GM12878 (cell line): ENCODE data around the gene SMARCA4. TPM values are rescaled to one million over a fixed set of nuclear protein-coding genes. Genes with fewer than 3 reads are reported as not detected.

Experiments
- ATAC-seq: fragments of 200-7000 bp; cut with Tn5 transposase; 3 replicates; pipeline ENCODE4 v1.9.1; 2020; ENCODE audit warnings: mild to moderate bottlenecking, moderate library complexity
- BruUV-seq: library from RNA; stranded (reverse); fragments of 400-500 nt; replicated peaks from 2 replicates; lab custom pipeline; 2021; lab: Mats Ljungman, UMichigan
- CTCF ChIA-PET: fragments of 300-600 bp; sonication (Branson Sonifier 250); formaldehyde crosslinking; extraction: SDS; loops from one replicate; lab custom pipeline; 2021; ENCODE audit warnings: inconsistent platforms; lab: Yijun Ruan, JAX
- POLR2A ChIA-PET: fragments of 350-600 bp; formaldehyde crosslinking; extraction: SDS; loops from one replicate; lab custom pipeline; 2021; ENCODE audit warnings: inconsistent platforms; lab: Charles Lee
- RAD21 ChIA-PET: fragments of 300-600 bp; sonication (Branson Sonifier 250); formaldehyde crosslinking; loops from one replicate; lab custom pipeline; 2023; ENCODE audit warnings: antibody characterized with exemption; ENCODE audit not compliant: unreplicated experiment; lab: Charles Lee
- SMC1A ChIA-PET: fragments of 300-600 bp; sonication (Branson Sonifier 250); formaldehyde crosslinking; loops from one replicate; lab custom pipeline; 2023; ENCODE audit not compliant: unreplicated experiment, uncharacterized antibody; lab: Charles Lee
- DNase-seq: peaks from one replicate; pipeline ENCODE4 v3.0.0-alpha.2; 2011; ENCODE audit warnings: low read depth, low spot score
- FAIRE-seq: peaks from 3 replicates; lab custom pipeline; 2011; peaks lifted over from hg19 to GRCh38; lab: Jason Lieb, UNC
- H2AFZ ChIP-seq: 2 replicates; pipeline ENCODE4 v1.6.0; 2011; ENCODE audit warnings: low read depth, low read length, control low read depth; ENCODE audit not compliant: control insufficient read depth
- H3K27ac ChIP-seq: 2 replicates; pipeline ENCODE4 v1.5.1; 2011; ENCODE audit warnings: control low read depth; ENCODE audit not compliant: control insufficient read depth, insufficient read depth
- H3K27me3 ChIP-seq, 2 experiments: replicated peaks in 1 of 2; 2 replicates each; pipeline versions ENCODE4 v1.6.0 to v1.6.1; 2011; ENCODE audit warnings: low read length in 1 of 2; ENCODE audit not compliant: control insufficient read depth in 2 of 2, insufficient read depth in 2 of 2
- H3K36me3 ChIP-seq, 2 experiments: 2 replicates each; pipeline ENCODE4 v1.5.1; 2011; ENCODE audit warnings: low read length in 1 of 2; ENCODE audit not compliant: control insufficient read depth in 2 of 2, insufficient read depth in 2 of 2
- H3K4me1 ChIP-seq: 2 replicates; pipeline ENCODE4 v1.6.1; 2011; ENCODE audit warnings: mild to moderate bottlenecking, low read length, moderate library complexity, mixed read lengths; ENCODE audit not compliant: control insufficient read depth, insufficient read depth
- H3K4me2 ChIP-seq: 2 replicates; pipeline ENCODE4 v1.6.0; 2011; ENCODE audit warnings: control low read depth; ENCODE audit not compliant: control insufficient read depth, insufficient read depth
- H3K4me3 ChIP-seq: fragments of 200-600 bp; sonication (generic); 2 replicates; pipeline ENCODE4 v1.5.1; 2016
- H3K79me2 ChIP-seq: 2 replicates; pipeline ENCODE4 v1.6.0; 2011; ENCODE audit warnings: low read length; ENCODE audit not compliant: control insufficient read depth, insufficient read depth
- H3K9ac ChIP-seq: 2 replicates; pipeline ENCODE4 v1.8.0; 2011; ENCODE audit warnings: low read length, control low read depth, mixed read lengths; ENCODE audit not compliant: control insufficient read depth, insufficient read depth
- H3K9me3 ChIP-seq: replicated peaks from 3 replicates; pipeline ENCODE4 v1.5.1; 2011; ENCODE audit warnings: mild to moderate bottlenecking, low read length; ENCODE audit not compliant: control insufficient read depth, insufficient read depth
- H4K20me1 ChIP-seq: 2 replicates; pipeline ENCODE4 v1.6.0; 2011; ENCODE audit not compliant: control insufficient read depth, insufficient read depth
- BCL11A ChIP-seq: IDR thresholded peaks from 2 replicates; pipeline ENCODE4 v1.6.1; 2011; ENCODE audit warnings: low read depth, low read length
- BMI1 ChIP-seq: fragments of 450-650 bp; IDR thresholded peaks from 2 replicates; pipeline ENCODE4 v1.6.1; 2016; ENCODE audit warnings: mild to moderate bottlenecking, moderate library complexity, borderline replicate concordance
- CEBPZ ChIP-seq: fragments of 150-350 bp; IDR thresholded peaks from 2 replicates; pipeline ENCODE4 v1.6.1; 2016; ENCODE audit warnings: low read depth, low read length
- E4F1 ChIP-seq: fragments of 450-650 bp; IDR thresholded peaks from 2 replicates; pipeline ENCODE4 v1.6.1; 2018; ENCODE audit warnings: borderline replicate concordance, mild to moderate bottlenecking; ENCODE audit not compliant: partially characterized antibody
- HCFC1 ChIP-seq: fragments of 150-350 bp; IDR thresholded peaks from 2 replicates; pipeline ENCODE4 v1.6.1; 2014; ENCODE audit warnings: low read length
- NRF1 ChIP-seq: conservative IDR thresholded peaks from 2 replicates; pipeline ENCODE4 v1.6.1; 2011; ENCODE audit warnings: mild to moderate bottlenecking, low read depth, low read length, improper control_type of control experiment
- PAX5 ChIP-seq: IDR thresholded peaks from 2 replicates; pipeline ENCODE4 v1.6.1; 2011; ENCODE audit warnings: low read depth, low read length, borderline replicate concordance
- POU2F2 ChIP-seq: IDR thresholded peaks from 3 replicates; pipeline ENCODE4 v1.6.1; 2011; ENCODE audit warnings: low read depth, mild to moderate bottlenecking, low read length, borderline replicate concordance
- RBBP5 ChIP-seq: fragments of 200-600 bp; sonication (generic); conservative IDR thresholded peaks from 2 replicates; pipeline ENCODE4 v1.6.1; 2016
- WGBS: methylation state at CpG from one replicate; pipeline ENCODE4 v1.1.6; 2016; ENCODE audit warnings: low lambda C conversion rate; ENCODE audit not compliant: insufficient replicate concordance, insufficient coverage; ENCODE audit errors: missing lambda C conversion rate; 5-methylcytosine and 5-hydroxymethylcytosine counted together
- in situ Hi-C: fragments of 300-500 bp; cut with MboI; formaldehyde crosslinking; loops from 9 replicates; pipeline ENCODE4 v1.14.3; 2018; ENCODE audit warnings: mixed read lengths
- intact Hi-C: fragments of 100-400 bp; cut with micrococcal nuclease; formaldehyde crosslinking; loops from one replicate; pipeline ENCODE4 v1.14.2; 2022; ENCODE audit not compliant: unreplicated experiment
- polyA plus RNA-seq, 11 experiments: library from polyadenylated mRNA; depleted of rRNA in 4 of 11; unstranded in 6 of 11; stranded (reverse) in 5 of 11; fragments of >200 nt; fragmentation: Nextera tagmentation in 4 of 11; fragmentation: Illumina TruSeq in 1 of 11; extraction: Ambion mirVana in 4 of 11; extraction: Trizol in 1 of 11; gene quantifications; 1 replicate in 1 of 11; 2 replicates in 10 of 11; pipeline versions ENCODE4 v1.2.1 to v1.2.3, GENCODE V29; 2011 to 2016; ENCODE audit warnings: inconsistent platforms in 2 of 11, missing spikeins in 2 of 11, low read depth in 1 of 11
- total RNA-seq, 4 experiments: library from RNA; depleted of rRNA in 3 of 4; stranded (reverse); fragments of >200 nt in 3 of 4; fragmentation: Illumina TruSeq in 1 of 4; extraction: Trizol in 1 of 4; gene quantifications; 2 replicates each; pipeline versions ENCODE4 v1.2.1 to v1.2.3, GENCODE V29; 2013 to 2021
- TF ChIP-seq, protein P1 (sequence below): fragments of 450-650 bp; formaldehyde crosslinking; IDR thresholded peaks from 2 replicates; pipeline ENCODE4 v1.4.0; 2020; ENCODE audit warnings: mild to moderate bottlenecking, moderate library complexity
- TF ChIP-seq, protein P2 (sequence below): fragments of 450-650 bp; IDR thresholded peaks from 2 replicates; pipeline ENCODE4 v1.6.1; 2017; ENCODE audit warnings: mild to moderate bottlenecking
- TF ChIP-seq, protein P3 (sequence below): IDR thresholded peaks from 2 replicates; pipeline ENCODE4 v1.6.1; 2011; ENCODE audit warnings: low read depth, mild to moderate bottlenecking, low read length, moderate library complexity, borderline replicate concordance; ENCODE audit errors: extremely low read depth

SMARCA4 gene
- total and polyA plus RNA-seq, 10 of the 15 experiments (the other 5 are each of a cell fraction or from before 2014, with no cell fraction given), result 22.4 to 175 (median 57.4) TPM

DNA sequence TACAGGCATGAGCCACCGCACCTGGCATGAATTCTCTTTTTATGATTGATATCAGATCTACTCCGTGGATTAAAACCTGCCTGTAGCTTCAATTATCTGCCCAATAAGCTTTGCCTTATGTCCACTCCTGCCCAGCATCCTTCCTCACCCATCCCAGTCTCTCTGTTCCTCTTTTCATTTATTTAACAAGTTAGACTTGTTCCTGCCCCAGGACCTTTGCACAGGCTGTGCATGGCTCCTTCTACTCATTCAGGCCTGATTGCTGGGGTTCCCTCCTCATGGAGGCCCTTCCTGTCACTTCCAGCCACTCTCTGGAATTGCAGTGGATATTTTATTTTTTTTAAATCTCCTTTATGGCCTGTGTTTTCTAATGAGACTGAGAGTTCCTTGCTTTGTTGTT lies 27.6 kb downstream of the SMARCA4 start:
- intact Hi-C loops (no loop called here), in situ Hi-C loops (no loop called here)
- ChIA-PET CTCF (interaction anchor here (0.6 kb wide), 1 partner anchor 22 kb away, joined by 3 read pairs; no protein-coding TSS in a partner anchor), RAD21 (no interaction called here), POLR2A (no interaction called here), SMC1A (no interaction called here)
- ATAC-seq, result no peak
- Histone ChIP-seq H3K4me3 (no peak overlapping the region), H3K36me3 (peaks cover 35 to 51% of the 10 kb centered on the region in 2 experiments), H3K9ac (no peak overlapping the region), H3K79me2 (peaks cover 3% of the 10 kb centered on the region), H3K4me2 (no peak overlapping the region), H3K27me3 (no peaks in the 10 kb centered on the region), H3K4me1 (no peaks in the 10 kb centered on the region), H3K27ac (no peak overlapping the region), H2AFZ (no peak overlapping the region), H4K20me1 (no peaks in the 10 kb centered on the region; the same call in 1 of the 2 replicates), H3K9me3 (no peaks in the 10 kb centered on the region)
- DNase-seq, result no peak
- BruUV-seq, result no TSS peak
- 100% methylated on average over 2 of the region's 2 CpGs for WGBS
- no peak for FAIRE-seq
- TF ChIP-seq E4F1 (no peak), HCFC1 (no peak), PAX5 (no peak), POU2F2 (no peak), BMI1 (no peak), CEBPZ (no peak), RBBP5 (no peak), BCL11A (no peak), NRF1 (no peak)
- TF ChIP-seq, protein P1, sequence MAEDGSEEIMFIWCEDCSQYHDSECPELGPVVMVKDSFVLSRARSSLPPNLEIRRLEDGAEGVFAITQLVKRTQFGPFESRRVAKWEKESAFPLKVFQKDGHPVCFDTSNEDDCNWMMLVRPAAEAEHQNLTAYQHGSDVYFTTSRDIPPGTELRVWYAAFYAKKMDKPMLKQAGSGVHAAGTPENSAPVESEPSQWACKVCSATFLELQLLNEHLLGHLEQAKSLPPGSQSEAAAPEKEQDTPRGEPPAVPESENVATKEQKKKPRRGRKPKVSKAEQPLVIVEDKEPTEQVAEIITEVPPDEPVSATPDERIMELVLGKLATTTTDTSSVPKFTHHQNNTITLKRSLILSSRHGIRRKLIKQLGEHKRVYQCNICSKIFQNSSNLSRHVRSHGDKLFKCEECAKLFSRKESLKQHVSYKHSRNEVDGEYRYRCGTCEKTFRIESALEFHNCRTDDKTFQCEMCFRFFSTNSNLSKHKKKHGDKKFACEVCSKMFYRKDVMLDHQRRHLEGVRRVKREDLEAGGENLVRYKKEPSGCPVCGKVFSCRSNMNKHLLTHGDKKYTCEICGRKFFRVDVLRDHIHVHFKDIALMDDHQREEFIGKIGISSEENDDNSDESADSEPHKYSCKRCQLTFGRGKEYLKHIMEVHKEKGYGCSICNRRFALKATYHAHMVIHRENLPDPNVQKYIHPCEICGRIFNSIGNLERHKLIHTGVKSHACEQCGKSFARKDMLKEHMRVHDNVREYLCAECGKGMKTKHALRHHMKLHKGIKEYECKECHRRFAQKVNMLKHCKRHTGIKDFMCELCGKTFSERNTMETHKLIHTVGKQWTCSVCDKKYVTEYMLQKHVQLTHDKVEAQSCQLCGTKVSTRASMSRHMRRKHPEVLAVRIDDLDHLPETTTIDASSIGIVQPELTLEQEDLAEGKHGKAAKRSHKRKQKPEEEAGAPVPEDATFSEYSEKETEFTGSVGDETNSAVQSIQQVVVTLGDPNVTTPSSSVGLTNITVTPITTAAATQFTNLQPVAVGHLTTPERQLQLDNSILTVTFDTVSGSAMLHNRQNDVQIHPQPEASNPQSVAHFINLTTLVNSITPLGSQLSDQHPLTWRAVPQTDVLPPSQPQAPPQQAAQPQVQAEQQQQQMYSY (CRISPR knock-in tag), result no peak
- TF ChIP-seq, protein P2, sequence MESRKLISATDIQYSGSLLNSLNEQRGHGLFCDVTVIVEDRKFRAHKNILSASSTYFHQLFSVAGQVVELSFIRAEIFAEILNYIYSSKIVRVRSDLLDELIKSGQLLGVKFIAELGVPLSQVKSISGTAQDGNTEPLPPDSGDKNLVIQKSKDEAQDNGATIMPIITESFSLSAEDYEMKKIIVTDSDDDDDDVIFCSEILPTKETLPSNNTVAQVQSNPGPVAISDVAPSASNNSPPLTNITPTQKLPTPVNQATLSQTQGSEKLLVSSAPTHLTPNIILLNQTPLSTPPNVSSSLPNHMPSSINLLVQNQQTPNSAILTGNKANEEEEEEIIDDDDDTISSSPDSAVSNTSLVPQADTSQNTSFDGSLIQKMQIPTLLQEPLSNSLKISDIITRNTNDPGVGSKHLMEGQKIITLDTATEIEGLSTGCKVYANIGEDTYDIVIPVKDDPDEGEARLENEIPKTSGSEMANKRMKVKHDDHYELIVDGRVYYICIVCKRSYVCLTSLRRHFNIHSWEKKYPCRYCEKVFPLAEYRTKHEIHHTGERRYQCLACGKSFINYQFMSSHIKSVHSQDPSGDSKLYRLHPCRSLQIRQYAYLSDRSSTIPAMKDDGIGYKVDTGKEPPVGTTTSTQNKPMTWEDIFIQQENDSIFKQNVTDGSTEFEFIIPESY, result no peak
- TF ChIP-seq, protein P3, sequence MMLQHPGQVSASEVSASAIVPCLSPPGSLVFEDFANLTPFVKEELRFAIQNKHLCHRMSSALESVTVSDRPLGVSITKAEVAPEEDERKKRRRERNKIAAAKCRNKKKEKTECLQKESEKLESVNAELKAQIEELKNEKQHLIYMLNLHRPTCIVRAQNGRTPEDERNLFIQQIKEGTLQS, result no peak
